GM10266 (cell line): ENCODE results near the gene LRPAP1.

Experiments used
- DNase-seq: peaks from one replicate; pipeline ENCODE4 v3.0.0; 2012; ENCODE audit errors: extremely low spot score
- CTCF ChIP-seq: IDR thresholded peaks from 2 replicates; pipeline ENCODE4 v1.5.1; 2012; ENCODE audit warnings: mild to moderate bottlenecking, low read depth; ENCODE audit not compliant: control insufficient read depth, insufficient read depth; ENCODE audit errors: missing control alignments

The LRPAP1 gene

DNA sequence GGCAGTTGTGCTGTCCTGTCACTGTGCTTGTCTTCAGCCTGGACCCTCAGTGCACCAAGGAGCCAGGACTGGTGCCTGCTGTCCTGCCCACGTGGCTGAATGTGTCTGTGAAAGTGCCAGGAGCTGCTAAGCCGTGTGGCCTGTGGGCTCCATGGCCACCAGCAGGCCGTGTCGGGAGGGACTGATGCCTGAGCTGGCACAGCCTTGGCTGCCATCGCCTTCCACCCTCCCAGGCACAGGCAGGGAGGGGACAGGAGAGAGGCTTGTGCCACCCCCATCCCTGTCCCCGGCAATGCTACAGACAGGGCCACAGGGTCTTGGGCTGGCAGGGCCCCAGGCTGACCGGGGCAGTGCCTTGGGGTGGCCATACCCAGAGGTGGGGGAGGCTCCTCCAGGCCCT, 44.4 kb downstream of the LRPAP1 start:
- TF ChIP-seq CTCF = no peak
- no peak for DNase-seq

DNA sequence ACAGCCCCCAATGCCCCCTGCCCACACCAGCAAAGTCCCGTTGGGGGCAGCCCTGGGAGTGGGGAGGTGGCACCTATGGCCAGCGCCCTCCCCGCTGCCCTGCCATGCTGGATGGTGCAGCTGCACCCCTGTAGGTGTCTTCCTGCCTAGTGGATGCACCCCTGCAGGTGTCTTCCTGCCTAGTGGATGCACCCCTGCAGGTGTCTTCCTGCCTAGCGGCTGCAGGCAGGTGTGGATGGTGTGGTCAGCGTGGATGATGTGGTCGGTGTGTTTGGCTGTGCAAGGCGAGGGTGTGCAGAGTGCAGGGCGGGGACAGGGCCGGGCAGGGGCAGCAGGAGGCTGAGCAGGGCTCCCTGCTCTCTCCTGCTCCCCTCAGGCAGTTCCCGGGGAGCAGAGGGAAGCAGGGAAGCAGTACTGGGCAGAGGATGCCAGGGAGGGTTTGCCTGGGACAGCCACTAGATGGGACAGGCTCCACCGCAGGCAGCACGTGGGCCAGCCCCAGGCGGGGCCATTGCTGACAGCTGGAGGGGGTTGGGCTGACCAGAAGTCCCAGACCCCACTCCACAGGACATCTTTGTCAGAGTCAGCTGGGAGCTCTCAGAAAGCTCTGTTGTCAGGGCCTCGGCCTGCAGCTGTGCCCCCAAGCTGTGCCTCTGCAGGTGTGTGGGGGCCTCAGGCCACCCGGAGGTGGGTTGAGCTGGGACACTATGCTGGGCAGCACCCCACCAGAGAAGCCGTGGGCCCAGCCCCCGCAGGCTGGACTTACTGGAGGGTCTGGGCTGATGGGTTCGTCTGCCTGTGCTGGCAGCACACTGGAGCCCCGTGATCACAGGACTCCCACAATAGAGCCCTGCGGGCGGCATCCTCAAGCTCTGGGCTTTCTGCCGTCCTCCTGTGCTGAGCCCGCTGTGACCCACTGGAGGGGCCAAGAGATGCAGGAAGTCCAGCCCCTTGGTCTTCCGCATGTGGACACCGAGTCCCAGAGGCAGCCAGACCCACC, 45.4 kb downstream of the LRPAP1 start:
- no peak for TF ChIP-seq CTCF
- no peak for DNase-seq

DNA sequence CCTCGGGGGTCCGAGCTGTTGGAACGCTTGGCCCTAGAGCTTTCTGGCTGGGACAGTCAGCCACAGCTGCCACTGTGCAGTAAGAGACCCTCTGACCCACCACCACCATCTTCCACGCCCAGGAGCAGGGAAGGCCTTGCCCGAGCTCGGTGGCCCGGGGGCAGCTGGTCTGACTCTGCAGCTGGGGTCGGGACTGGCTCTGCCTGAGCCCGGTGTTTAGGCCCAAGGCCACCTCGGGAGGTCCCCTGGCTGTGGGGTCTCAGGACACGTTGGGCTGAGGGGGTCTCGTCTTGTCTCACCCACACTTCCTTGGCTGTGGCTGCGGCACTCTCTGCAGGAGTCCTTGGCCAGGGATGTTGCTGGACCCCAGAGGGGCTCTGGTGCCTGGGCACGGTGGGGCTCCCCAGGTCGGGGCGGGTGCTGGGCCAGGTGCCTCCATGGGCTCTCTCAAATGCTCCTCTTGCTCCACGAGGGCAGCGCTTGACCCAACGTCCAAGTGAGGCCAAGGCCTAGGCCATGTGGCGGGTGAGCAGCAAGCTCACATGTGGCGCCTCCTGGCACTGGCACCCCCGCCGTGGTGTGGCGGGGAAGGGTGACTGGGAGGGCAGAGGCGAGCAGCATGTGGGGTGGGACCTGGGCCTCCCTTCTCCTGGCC, 46.2 kb downstream of the LRPAP1 start:
- DNase-seq = no peak
- no peak for TF ChIP-seq CTCF

DNA sequence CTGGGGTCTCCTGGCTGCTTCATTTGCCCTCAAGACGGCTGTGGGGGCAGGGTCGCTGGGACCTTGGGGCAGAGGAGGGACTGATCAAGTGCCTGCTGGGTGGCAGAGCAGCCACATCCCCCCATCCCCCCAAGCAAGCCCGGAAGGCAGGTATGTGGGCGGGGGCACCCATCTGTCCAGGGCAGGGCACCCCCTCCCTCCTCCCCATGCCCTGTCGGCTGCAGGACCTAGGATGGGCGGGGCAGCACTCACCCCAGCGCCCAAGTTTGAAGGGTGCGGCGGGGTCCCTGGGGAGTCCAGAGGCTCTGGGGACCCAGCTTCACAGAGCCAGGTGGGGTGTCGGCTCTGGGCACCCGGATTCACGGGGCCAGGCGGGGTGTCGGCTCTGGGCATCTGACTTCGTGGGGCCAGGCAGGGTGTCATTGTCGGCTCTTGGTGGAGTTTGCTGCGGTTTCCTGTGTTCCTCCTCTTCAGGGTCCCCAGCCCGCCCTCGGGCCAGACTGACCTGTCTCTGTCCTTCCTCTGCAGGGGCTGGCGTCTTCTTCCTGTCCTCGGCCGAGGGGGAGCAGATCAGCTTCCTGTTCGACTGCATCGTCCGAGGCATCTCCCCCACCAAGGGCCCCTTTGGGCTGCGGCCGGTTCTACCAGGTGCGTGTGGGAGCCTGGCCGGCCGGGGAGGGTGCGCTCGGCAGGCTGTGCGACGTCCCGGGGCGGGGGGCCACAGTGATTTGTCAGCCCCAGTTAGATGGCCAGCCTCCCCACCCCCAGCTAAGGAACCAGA, 47.0 kb downstream of the LRPAP1 start:
- TF ChIP-seq CTCF = no peak
- no peak for DNase-seq

GRCh38 chr4:3484057-3484973, 47.9 kb downstream of the LRPAP1 start:
- TF ChIP-seq CTCF = no peak
- DNase-seq = no peak

GRCh38 chr4:3483471-3483921, 48.7 kb downstream of the LRPAP1 start:
- no peak for DNase-seq
- no peak for TF ChIP-seq CTCF
